ENCODE results near the gene PIBF1.
"Not testable (repeated sequence)": the region's sequence is repeated elsewhere in the genome, so short reads cannot be mapped to it uniquely, and the experiment has no call there.

Gene PIBF1, protein sequence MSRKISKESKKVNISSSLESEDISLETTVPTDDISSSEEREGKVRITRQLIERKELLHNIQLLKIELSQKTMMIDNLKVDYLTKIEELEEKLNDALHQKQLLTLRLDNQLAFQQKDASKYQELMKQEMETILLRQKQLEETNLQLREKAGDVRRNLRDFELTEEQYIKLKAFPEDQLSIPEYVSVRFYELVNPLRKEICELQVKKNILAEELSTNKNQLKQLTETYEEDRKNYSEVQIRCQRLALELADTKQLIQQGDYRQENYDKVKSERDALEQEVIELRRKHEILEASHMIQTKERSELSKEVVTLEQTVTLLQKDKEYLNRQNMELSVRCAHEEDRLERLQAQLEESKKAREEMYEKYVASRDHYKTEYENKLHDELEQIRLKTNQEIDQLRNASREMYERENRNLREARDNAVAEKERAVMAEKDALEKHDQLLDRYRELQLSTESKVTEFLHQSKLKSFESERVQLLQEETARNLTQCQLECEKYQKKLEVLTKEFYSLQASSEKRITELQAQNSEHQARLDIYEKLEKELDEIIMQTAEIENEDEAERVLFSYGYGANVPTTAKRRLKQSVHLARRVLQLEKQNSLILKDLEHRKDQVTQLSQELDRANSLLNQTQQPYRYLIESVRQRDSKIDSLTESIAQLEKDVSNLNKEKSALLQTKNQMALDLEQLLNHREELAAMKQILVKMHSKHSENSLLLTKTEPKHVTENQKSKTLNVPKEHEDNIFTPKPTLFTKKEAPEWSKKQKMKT

DNA sequence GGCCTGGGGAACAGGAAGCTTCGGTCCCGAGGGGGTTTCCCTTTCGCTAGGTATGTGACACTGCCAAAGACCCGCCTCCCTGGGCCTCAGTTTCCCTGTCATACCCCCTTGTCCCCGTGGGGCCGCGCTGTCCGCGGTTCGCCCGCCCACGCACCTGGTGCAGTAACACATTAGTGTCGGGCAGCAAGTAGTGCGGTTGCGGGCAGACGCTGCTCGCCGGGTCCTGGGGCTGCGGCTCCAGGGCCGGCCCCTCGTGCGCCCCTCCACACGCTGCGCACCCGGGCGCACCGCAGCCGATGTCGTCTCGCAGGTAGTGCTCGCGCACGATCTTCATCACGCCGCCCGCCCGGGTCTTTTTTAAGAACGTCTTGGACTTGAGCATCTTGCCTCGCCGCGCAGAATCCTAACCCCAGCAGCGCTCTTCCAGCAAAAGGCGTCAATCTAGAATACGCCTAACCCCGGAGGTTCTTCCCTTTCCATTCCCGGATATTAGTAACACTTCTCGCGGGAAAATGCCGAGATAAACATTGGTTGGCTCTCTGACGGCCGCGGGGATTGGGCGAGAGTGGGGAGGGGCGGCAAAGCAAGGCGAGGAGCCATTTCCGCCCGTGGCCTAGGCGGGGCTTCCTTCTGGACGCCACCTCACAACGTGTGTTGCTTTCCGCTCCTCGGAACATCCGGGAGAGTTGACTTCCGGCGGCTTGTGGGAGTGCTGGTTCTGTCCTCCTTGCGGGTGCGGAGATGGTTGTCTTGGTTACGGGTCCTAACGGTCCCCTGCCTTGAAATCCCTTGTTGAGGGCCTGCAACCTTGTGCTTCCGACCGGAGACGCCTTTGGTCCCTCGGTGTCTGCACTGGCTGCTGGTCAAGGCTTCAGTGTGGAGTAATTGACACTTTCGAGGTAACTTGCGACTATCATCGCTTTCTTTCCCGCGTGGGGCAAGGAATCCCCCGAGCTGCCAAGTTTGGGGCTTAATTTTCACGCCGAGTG, at the start of gene PIBF1, which contains the start of gene DIS3:
TSS of gene PIBF1 (plus strand) at position 683 of the 989 bp plus-strand sequence. CDS start 1,337 bp downstream, outside the sequence.
TSS of gene DIS3 (minus strand) at position 450 of the 989 bp plus-strand sequence. CDS start at position 382, 68 bp downstream.
- DNase-seq, result peak; percentile 94

DNA sequence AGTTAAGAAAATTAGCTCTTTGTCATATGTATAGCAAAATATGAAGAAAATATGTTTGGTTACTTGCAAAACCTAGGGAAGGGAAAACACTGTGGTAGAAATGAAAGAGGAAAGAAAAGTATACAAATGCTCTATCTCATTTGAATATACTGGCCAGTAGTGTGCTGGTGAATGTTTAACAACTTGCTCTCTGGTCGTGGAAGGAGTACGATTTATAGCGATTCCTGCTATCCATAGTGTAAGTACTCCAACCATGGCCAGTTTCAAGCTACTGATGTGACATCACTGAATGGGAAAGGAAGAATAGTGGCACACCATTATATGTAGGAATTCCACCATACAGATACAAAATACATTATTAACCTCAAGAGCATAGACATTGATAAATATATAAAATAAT, 44.9 kb upstream of the PIBF1 start:
- no peak for DNase-seq

DNA sequence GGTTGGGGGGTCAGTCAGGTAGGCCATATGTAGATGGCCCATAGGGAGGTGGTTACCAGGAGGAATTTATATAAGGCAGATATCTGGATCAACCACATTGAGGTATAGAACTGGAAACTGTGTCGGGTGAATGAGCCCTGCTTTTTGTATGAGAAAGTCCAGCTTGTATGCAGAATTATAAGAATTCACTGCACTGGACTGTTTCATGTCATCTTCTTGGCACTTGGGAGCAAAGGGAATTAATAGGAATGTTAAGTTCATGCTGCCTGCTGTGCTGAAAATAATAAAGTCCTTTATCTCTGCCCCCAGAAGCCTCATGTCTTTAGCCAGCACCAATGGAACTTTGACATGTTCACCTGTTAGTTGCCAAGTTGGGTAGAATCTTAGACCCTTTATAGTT, 41.9 kb upstream of the PIBF1 start:
- no peak for DNase-seq

DNA sequence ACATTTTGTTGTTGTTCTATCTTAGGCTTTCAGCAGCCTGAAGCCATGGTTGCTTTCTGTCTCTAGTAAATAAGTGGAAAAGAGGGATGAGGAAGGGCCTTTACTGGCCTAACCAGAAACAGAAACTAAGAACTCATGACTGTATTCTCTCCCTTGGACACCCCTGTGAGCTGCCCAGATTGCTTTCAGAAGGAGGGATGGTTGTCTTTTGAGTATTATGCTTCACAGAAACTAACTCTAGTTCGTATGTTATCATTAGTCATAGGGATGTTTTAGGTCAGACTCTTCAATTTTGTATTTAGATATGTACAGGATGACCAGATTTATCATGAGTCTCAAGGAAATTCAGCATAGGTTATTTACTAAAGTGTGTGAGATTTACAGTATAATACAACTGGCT, 36.7 kb upstream of the PIBF1 start:
- DNase-seq, result no peak

DNA sequence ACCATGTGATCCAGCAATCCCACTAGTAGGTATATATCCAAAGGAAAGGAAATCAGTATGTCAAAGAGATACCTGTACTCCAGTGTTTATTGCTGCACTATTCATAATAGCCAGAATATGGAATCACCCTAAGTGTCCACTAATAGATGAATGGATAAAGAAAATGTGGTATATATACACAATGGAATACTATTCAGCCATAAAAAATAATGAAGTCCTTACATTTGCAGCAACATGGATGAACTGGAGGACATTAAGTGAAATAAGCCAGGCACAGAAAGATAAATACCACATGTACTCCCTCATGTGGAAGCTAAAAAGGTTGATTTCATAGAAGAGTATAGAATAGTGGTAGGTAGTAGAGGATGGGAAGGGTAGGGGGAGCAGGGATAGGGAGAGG, 30.7 kb upstream of the PIBF1 start:
- no peak for DNase-seq

DNA sequence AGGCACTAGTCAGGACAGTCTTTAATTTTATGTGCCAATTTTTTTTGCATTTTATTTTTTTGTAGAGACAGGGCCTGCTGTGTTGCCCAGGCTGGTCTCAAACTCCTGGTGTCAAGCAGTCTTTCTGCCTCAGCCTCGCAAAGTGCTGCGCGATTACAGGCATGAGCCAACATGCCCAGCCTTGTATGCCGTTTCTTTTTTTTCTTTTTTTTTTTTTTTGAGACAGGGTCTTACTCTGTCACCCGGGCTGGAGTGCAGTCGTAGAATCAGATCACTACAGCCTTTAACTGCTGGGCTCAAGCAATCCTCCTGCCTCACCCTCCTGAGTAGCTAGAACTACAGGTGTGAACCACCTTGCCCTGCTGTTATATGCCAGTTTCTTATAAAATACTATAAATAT, 27.8 kb upstream of the PIBF1 start:
- DNase-seq, result no peak

DNA sequence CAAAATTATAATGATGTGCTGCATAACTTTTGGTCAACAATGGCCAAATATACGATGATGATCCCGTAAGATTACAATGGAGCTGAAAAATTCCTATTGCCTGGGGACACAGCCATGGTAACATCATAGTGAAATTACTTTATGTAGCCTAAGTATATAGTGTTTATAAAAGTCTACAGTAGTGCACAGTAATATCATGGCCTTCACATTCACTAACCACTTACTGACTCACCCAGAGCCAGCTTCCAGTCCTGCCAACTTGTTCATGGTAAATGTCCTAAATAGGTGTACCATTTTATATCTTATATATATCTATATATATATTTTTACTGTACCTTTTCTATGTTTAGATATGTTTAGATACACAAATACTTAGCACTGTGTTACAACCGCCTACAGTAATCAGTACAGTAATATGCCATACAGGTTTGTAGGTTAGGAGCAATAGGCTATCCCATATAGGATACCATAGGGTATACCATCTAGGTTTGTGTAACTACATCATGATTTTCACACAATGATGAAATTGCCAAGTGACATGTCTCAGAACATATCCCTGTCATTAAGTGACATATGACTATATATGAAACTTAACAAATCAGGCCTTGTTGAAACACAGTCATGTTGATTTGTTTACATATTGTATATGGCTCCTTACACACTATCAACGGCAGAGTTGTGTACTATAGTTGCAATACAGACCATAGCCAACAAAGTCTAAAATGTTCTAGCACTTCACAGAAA, 24.0 kb upstream of the PIBF1 start:
- DNase-seq, result no peak

DNA sequence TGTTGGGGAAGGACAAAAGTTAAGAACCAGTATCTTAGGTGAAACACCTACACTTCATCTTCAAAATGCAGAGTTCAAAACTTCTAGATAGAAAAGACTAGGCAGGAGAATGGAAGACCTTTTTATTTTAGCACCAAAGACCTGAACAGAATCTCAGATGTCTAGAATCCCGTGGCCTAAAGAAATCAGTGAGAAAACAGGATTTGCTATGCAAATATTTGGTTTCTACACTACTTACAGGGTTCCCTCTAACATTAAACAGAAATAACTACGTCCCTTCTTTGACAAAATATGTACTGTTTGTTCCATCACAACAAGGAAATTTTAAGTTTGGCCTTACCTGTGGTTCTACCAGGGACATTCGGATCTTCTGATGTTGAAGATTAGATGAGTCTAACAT, 21.7 kb upstream of the PIBF1 start:
- DNase-seq, result no peak

DNA sequence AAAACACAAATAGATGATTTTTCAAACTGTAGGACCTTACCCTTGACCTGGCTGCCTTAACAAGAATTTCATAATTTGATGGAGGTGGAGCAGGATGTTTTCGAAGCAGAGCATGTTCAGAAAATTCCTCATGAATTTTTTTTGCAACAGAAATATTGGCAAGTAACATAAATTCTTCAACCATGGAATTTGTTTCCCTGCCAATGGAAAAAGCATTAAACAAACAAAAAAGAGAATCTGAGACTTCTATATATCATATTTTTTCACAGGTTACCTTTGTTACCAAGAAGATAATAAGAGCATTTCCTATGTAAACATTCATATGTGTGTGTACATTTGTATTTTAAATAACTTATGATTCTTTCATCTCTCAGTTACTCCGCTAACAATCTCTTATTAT, 18.5 kb upstream of the PIBF1 start:
- DNase-seq, result no peak

DNA sequence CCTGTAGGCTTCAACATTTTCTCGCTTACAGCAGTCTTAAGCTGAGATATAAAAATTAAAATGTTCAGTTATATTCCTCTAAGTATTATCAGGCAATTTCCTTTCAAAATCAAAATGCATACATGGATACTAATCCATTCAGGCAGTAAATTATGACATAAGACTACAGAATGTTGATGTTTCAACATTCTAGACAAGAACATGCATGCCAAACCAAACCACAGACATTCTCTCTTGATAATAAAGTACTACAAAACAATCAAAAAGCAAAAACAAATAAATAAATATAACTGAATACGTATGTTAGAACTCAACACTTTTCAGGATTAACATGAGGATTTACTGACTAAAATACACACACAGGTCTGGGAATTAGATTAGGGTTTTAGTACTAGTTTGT, 7.9 kb upstream of the PIBF1 start:
- DNase-seq, result no peak

DNA sequence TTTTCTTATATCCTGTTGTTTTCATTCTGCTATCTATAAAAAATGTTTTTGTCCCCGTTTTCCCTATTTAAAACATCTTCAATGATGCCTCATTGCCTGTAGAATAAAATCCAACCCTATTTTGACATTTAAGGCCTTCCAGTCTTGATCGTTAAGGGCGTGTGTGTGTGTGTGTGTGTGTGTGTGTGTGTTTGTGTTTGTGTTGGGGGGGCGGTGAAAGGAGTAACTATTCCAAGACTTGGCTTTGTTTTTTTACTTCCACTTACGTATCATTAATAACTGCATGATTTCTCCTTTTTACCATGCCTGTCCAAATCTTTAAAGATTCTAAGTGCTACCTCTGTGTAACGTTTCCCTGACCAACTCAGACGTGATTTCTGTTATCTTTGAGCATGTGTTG, 784 bp downstream of the PIBF1 start:
- DNase-seq, result no peak

DNA sequence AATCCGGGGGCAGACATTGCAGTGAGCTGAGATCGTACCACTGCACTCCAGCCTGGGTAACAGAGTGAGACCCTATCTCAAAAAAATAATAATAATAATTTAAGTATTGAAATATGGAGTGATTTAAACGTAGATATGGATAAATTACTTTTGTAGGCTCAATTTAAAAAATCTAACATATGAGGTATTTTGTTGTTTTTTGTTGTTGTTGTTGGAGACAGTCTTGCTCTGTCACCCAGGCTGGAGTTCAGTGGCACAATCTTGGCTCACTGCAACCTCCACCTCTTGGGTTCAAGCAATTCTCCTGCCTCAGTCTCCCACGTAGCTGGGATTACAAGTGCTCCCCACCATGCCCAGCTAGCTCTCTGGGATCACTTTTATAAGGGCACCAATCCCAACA, 2.7 kb downstream of the PIBF1 start:
- DNase-seq, result not testable (repeated sequence)

DNA sequence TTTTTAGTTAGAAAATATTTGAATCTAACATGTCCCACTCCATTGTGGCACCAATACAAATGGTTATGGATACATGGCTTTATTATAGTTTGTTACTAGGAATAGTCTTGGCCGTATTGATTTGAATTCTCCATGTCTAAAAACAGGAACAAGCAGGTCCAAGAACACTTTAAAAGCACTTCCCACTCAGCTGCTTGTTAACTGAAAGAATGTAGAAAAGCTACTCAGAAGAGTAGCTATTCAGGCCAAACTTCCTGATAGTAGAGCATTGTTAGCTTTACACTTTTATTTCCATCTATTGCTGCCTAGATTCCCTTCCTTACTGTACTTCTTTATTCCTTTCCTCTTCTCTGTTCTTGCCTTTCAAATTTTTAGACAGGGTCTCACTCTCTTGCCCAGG, 6.9 kb downstream of the PIBF1 start:
- no peak for DNase-seq

DNA sequence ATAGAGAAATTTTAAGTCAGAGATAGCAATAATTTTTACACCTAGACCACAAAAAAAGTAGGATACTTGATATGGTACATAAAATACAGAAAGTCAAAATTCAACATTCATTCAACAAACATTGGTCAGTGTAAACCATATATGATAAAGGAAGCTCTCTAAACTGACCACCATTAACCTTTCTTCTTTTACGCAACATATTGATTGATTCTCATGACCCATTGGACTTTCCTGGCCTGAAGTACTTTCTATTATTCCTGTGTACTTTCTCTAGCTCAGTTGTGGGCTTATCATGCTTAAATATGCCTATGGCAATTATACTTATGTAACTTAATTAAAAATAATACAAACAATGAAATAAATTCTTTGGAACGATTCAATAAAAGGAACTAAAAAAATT, 10.7 kb downstream of the PIBF1 start:
- no peak for DNase-seq

DNA sequence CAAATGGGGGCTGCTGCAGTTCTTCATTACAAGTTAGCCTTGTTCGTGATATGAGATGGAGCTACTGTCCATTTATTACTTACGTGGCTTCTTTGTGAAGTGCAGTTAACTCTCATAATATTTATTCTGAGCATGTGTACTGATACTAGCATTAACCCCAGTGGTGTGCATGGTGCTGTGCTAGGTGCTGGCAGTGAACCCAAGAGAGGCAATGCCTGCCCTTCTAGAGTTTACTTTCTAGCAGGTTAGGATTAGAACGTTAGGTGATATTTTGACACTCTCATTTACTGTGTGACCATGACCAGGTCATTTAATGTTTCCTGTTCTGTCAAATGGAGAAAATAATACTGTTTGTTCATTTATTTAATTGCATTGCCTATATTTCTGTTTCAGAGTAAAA, 16.9 kb downstream of the PIBF1 start:
- DNase-seq, result no peak

DNA sequence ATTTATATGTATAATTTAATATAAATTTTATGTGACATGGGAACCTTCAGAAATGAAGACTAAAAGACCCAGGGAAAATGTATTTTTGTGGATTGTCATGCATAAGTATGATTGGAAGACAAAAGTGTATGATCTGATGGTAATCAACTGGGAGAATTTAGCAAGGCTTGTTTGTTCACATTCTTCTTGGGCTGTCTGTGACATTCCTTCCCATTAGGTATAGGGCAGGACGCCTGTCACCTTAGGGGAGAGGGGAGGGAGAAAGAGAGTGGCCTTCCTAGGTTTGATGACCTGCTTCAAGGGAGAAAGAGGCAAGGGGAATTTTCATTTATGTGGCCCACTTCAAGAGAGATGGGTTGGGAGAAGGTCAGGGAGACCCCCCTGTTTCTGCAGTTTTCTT, 22.4 kb downstream of the PIBF1 start:
- DNase-seq, result no peak

DNA sequence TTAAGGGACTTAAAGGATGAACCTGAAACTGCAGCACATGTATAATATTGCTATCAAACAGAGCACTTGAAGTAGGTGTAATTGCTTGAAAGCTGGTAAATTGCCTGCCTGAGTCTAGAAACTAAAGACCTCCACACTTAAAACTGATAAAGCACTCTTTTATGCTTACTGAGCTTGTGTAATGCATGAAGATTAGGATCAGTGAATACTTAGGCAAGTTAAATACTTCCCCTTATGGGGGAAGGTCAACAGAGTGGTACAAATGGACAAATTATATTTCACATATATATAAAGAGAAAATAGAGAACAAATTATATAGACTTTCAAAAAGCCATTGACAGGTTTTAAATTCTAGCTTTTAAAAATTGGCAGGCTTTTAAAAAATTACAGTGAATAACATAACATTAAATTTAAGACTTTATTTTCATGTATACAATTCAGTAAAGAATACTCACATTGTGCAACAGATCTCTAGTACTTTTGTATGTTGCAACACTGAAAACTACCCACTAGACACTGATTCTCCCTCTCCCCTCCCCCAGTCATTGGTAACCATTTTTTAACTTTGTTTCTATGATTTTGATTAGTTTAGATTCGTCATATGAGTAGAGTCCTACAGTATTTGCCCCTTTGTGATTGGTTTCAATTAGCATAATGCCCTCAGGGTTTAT, 23.9 kb downstream of the PIBF1 start:
- no peak for DNase-seq

DNA sequence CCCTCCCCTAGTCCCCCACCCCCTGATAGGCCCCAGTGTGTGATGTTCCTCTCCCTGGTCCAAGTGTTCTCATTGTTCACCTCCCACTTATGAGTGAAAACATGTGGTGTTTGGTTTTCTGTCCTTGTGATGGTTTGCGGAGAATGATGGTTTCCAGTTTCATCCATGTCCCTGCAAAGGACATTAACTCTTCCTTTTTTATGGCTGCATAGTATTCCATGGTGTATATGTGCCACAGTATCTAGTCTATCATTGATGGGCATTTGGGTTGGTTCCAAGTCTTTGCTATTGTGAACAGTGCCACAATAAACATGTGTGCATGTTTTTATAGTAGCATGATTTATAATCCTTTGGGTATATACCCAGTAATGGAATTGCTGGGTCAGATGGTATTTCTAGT, 24.6 kb downstream of the PIBF1 start:
- DNase-seq, result not testable (repeated sequence)

DNA sequence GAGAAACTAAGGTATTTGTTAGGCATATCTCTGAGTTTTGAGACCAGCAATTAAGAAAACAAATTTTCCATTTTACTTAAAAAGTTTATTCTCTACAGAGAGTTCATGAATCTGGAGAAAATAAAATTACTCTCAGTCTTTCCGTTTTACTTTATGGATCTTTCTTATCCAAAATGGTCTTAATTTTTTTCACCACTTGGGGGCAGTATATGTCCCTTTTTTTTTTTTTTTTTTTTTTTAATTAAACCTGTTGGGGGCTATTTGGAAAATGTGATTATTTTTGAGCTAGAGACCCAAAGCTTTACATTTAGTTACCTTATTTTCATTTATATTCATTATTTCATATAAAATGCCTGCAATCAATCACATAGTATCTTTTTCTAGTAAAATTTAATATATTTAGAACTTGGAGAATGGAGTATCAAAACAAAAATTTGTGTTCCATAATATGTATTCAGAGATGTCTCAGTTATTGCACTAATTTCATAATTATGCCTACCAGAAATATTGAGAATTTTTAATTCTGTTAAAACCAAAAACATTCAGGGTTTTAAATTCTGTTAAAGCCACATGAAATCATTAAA, 27.1 kb downstream of the PIBF1 start:
- DNase-seq, result no peak

DNA sequence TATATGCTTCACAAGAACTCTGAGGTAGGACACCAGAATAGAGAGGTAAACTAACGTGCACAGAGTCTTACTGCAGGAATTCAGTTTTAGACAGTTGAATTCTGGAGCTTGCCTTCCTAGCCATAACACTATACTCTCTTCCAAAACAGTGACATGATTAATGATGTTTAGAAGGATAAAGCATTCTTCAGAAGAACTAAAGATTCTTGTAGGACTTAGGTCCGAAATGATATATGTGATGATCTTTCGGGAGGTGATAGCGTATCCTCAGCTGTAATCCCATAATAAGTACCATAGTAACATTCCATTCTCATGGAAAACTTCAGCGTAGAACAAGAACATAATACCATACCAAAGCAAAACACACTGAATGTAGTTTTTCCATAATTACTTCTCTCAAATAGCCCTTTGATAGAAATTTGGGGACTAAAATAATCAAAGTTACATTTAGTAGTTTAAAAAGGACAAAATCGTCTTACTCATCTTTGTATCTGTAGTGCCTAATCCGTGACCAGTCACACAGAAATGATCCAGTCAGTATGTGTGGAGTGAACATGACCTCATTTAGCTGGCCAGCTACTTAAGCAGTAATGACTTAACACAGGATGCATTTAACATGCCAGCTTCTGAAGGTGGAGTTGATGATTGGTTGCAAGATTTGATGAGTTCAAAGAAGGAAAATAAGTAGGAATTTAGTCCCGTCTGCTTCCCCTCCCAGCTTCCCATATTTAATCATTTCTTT, 38.4 kb downstream of the PIBF1 start:
- no peak for DNase-seq

DNA sequence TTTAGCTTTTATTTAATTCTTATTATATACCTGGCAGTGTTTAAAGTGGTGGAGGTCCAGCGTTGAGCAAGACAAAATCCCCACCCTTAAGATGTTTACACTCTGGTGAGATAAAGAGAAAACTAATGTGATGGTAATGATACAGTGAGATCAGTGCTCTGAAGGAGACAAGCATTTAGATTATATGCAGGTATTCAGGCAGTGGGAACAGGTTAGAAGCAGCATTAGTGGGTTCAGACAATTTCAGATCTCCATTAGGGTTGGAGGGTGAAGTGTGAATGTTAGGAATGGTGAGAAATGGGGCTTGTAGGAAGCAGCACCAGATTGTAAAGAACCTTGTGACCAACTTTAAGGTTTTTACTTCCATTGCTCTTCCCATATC, 39.0 kb downstream of the PIBF1 start:
- DNase-seq, result no peak
